GM20000 (cell line): ENCODE measurements around the gene IMMP2L.
"Not testable (repeated sequence)": the region's sequence is repeated elsewhere in the genome, so short reads cannot be mapped to it uniquely, and the experiment has no call there.

ENCODE experiments used
- DNase-seq: peaks from one replicate; pipeline ENCODE4 v3.0.0; 2012; ENCODE audit warnings: low spot score
- TF ChIP-seq, protein P1 (sequence below): IDR thresholded peaks from 2 replicates; pipeline ENCODE4 v1.5.1; 2012; ENCODE audit warnings: mild to moderate bottlenecking, control low read depth; ENCODE audit errors: extremely low read depth, missing control alignments

IMMP2L gene

DNA sequence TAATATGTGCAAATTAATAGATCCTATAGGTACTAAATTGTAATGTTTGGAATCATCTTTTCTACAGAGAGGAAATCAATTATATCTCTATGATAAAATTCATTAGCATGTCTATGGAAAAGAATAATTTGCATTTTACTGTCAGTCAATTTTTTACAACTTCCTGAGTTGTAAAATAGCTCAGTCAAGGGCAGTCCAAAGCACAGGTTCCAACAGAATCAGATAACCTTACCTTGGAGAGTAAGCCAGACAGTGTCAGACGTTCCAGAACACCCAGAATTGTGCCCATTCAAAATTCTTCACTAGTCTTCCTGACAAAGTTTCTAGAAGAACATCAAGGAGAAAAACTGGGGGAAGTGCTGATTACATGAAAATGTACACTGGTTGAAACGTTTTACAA, 31.1 kb upstream of the IMMP2L start:
- no peak for DNase-seq
- TF ChIP-seq, protein P1, sequence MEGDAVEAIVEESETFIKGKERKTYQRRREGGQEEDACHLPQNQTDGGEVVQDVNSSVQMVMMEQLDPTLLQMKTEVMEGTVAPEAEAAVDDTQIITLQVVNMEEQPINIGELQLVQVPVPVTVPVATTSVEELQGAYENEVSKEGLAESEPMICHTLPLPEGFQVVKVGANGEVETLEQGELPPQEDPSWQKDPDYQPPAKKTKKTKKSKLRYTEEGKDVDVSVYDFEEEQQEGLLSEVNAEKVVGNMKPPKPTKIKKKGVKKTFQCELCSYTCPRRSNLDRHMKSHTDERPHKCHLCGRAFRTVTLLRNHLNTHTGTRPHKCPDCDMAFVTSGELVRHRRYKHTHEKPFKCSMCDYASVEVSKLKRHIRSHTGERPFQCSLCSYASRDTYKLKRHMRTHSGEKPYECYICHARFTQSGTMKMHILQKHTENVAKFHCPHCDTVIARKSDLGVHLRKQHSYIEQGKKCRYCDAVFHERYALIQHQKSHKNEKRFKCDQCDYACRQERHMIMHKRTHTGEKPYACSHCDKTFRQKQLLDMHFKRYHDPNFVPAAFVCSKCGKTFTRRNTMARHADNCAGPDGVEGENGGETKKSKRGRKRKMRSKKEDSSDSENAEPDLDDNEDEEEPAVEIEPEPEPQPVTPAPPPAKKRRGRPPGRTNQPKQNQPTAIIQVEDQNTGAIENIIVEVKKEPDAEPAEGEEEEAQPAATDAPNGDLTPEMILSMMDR, result no peak

- no peak for DNase-seq
- TF ChIP-seq, protein P1, result no peak
Measured at GRCh38 chr7:111588065-111588433, 25.8 kb upstream of the IMMP2L start.

DNA sequence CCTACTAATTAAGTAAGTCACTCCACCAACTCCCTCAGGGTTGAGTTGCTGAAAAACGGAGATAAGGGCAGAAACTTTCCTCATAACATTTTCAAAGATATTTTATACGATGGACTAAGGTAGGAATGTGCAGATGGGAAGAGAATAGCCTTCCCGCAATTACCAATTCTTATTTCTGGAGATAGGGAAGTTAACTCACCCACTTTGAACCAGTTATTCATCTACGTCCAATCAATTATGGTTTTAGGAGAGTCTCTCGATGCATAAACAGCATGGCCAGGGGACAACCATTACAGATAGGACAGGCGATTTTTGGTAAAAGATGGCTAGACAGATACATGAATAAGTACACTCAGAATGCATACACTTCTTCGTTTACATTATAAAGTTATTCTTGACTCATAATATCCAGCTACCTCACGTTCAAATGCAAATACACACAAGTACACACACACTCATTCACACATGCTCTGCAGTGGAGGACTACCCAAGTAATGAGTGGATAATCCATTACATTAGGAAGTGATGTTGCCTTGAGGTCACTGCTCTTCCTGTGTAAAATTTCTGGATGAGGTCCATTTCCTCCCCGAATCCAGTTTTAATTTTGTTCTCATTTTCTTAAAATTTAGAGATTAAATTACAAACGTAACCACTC, 25.2 kb upstream of the IMMP2L start:
- DNase-seq, result no peak
- TF ChIP-seq, protein P1, result no peak

GRCh38 chr7:111586711-111587409, 24.6 kb upstream of the IMMP2L start:
- TF ChIP-seq, protein P1, result no peak
- no peak for DNase-seq

DNA sequence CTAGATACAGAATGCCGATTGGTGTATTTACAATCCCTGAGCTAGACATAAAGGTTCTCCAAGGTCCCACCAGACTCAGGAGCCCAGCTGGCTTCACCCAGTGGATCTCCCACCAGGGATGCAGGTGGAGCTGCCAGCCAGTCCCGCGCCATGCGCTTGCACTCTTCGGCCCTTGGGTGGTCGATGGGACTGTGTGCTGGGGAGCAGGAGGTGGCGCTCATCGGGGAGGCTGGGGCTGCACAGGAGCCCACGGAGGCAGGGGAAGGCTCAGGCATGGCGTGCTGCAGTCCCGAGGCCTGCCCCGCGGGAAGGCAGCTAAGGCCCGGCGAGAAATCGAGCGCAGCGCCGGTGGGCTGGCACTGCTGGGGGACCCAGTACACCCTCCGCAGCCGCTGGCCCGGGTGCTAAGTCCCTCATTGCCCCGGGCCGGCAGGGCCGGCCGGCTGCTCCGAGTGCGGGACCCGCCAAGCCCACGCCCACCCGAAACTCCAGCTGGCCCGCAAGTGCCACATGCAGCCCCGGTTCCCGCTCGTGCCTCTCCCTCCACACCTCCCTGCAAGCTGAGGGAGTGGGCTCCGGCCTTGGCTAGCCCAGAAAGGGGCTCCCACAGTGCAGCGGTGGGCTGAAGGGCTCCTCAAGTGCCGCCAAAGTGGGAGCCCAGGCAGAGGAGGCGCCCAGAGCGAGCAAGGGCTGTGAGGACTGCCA, 19.6 kb upstream of the IMMP2L start:
- DNase-seq, result not testable (repeated sequence)

- DNase-seq, result not testable (repeated sequence)
Measured at GRCh38 chr7:111581207-111581606, 18.9 kb upstream of the IMMP2L start.

- TF ChIP-seq, protein P1, result no peak
Measured at GRCh38 chr7:111578754-111579153, 16.5 kb upstream of the IMMP2L start.

GRCh38 chr7:111571720-111572119, 9.4 kb upstream of the IMMP2L start:
- TF ChIP-seq, protein P1, result no peak
- no peak for DNase-seq

More at GRCh38 chr7:111578754-111579153, 16.5 kb upstream of the IMMP2L start:
- DNase-seq, result no peak
